Brain microvascular endothelial cell (primary cell): Measurements from ENCODE around the gene SHD.
"Not testable (repeated sequence)": the region's sequence is repeated elsewhere in the genome, so short reads cannot be mapped to it uniquely, and the experiment has no call there.

Source experiments
- DNase-seq: peaks from one replicate; pipeline ENCODE4 v3.0.0-alpha.2; 2020
- H3K27ac ChIP-seq: fragments of 250-450 bp; sonication (Bioruptor Pico); 2 replicates; pipeline ENCODE4 v1.5.1; 2020; ENCODE audit warnings: mild to moderate bottlenecking, moderate library complexity
- H3K27me3 ChIP-seq: fragments of 250-450 bp; sonication (Bioruptor Pico); replicated peaks from 2 replicates; pipeline ENCODE4 v1.5.1; 2020; ENCODE audit warnings: mild to moderate bottlenecking
- H3K36me3 ChIP-seq: fragments of 250-450 bp; sonication (Bioruptor Pico); replicated peaks from 2 replicates; pipeline ENCODE4 v1.5.1; 2020; ENCODE audit warnings: mild to moderate bottlenecking
- H3K4me3 ChIP-seq: 2 replicates; pipeline ENCODE4 v1.5.1; 2011; ENCODE audit warnings: low read depth, mild to moderate bottlenecking, control low read depth, low read length, moderate library complexity
- in situ Hi-C: cut with HindIII; loops from 2 replicates; pipeline ENCODE4 v1.10.0; 2017; ENCODE audit warnings: low sequenced_read_pairs, low pct_ligation_motif_present
- TF ChIP-seq, protein P1 (sequence below): IDR thresholded peaks from 2 replicates; pipeline ENCODE4 v1.5.1; 2011; ENCODE audit warnings: low read depth, mild to moderate bottlenecking, moderate library complexity, low read length, control low read depth, inconsistent platforms; ENCODE audit errors: missing control alignments

SHD gene

GRCh38 chr19:4266253-4267000 lies 12.6 kb upstream of the SHD start:
- peaks cover 18% of the 10 kb centered on the region for H3K36me3 ChIP-seq
- no peak overlapping the region for H3K27ac ChIP-seq
- TF ChIP-seq, protein P1, sequence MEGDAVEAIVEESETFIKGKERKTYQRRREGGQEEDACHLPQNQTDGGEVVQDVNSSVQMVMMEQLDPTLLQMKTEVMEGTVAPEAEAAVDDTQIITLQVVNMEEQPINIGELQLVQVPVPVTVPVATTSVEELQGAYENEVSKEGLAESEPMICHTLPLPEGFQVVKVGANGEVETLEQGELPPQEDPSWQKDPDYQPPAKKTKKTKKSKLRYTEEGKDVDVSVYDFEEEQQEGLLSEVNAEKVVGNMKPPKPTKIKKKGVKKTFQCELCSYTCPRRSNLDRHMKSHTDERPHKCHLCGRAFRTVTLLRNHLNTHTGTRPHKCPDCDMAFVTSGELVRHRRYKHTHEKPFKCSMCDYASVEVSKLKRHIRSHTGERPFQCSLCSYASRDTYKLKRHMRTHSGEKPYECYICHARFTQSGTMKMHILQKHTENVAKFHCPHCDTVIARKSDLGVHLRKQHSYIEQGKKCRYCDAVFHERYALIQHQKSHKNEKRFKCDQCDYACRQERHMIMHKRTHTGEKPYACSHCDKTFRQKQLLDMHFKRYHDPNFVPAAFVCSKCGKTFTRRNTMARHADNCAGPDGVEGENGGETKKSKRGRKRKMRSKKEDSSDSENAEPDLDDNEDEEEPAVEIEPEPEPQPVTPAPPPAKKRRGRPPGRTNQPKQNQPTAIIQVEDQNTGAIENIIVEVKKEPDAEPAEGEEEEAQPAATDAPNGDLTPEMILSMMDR, result no peak
- in situ Hi-C loops, result no loop called here
- no peak overlapping the region for H3K4me3 ChIP-seq
- DNase-seq, result no peak
- H3K27me3 ChIP-seq, result no peaks in the 10 kb centered on the region

GRCh38 chr19:4267101-4267900 lies 11.8 kb upstream of the SHD start:
- DNase-seq, result peak; percentile 10
- in situ Hi-C loops, result no loop called here
- TF ChIP-seq, protein P1, result peak; percentile 86
- peaks cover 18% of the 10 kb centered on the region for H3K36me3 ChIP-seq
- no peak overlapping the region for H3K27ac ChIP-seq
- H3K4me3 ChIP-seq, result no peak overlapping the region
- H3K27me3 ChIP-seq, result no peaks in the 10 kb centered on the region

DNA sequence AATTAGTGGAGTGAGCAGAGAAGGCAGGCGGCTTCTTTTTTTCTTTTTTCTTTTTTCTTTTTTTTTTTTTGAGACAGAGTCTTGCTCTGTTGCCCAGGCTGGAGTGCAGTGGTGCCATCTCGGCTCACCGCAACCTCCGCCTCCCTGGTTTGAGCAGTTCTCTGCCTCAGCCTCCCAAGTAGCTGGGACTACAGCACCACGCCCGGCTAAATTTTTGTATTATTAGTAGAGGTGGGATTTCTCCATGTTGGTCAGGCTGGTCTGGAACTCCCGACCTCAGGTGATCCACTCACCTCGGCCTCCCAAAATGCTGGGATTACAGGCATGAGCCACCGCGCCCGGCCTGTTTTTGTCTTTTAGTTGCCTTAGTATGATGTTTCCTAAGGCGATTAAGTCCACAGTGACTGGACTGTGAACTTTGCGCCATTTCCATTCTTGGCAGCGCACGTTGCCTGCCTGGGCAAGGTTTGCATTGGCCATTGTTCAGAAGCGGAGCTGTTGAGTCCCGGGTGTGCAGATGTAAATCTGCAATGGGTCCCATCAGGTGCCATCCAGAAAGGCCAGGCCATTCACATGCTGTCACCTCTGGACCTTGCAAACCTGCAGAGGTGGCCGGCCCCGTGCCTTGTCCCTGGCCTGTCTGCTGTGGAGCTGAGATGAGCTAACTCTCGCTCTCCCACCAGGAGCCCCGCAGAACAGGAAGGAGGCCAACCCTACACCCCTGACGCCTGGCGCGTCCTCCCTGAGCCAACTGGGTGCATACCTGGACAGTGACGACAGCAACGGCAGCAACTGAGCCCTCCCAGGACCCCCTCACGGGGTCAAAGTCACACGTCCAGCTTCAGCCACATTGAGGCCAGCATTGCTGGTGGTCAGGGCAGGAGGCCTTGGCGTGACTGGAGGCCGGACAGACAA lies 10.9 kb upstream of the SHD start:
- no peak overlapping the region for H3K27ac ChIP-seq
- H3K4me3 ChIP-seq, result no peak overlapping the region
- in situ Hi-C loops, result no loop called here
- TF ChIP-seq, protein P1, result no peak
- peaks cover 18% of the 10 kb centered on the region for H3K36me3 ChIP-seq
- no peaks in the 10 kb centered on the region for H3K27me3 ChIP-seq
- DNase-seq, result no peak

DNA sequence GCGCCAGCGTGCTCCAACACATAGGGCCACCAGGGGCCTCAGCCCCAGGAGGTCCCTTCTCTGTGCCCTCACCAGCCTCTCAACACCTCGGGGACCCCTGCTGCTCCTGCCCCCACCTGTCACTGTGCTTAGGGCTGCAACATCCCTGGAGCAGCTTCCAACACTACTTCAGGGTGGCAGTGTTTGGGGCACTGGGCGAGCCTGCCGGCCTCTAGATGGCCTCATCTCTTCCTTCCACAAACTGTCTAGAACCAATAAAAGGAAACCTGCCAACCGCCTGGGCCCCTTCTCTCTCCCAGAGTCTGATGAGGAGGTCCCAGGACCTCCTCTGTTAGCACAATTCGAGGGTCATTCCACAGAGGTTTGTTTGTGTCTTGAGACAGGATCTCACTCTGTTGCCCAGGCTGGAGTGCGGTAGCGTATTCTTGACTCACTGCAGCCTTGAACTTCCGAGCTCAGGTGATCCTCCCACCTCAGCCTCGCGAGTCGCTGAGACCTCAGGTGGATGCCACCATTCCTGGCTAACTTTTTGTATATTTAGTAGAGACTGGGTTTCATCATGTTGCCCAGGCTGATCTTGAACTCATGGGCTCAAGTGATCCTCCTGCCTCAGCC lies 10.1 kb upstream of the SHD start:
- Histone ChIP-seq H3K27me3 (no peaks in the 10 kb centered on the region), H3K27ac (no peak overlapping the region), H3K36me3 (peaks cover 15% of the 10 kb centered on the region), H3K4me3 (no peak overlapping the region)
- DNase-seq, result no peak
- TF ChIP-seq, protein P1, result peak; percentile 9
- in situ Hi-C loops, result no loop called here

- TF ChIP-seq, protein P1, result no peak
- in situ Hi-C loops, result no loop called here
Measured at GRCh38 chr19:4272894-4273293, 6.2 kb upstream of the SHD start.

DNA sequence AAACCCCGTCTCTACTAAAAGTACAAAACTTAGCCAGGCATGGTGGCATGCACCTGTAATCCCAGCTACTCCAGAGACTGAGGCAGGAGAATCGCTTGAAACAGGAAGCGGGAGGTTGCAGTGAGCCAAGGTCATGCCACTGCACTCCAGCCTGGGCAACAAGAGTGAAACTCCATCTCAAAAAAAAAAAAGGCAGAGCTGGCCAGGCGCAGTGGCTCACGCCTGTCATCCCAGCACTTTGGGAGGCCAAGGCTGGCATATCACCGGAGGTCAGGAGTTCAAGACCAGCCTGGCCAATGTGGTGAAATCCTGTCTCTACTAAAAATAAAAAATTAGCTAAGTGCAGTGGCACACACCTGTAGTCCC lies 4.8 kb upstream of the SHD start:
- peaks cover 12% of the 10 kb centered on the region for H3K27me3 ChIP-seq
- DNase-seq, in situ Hi-C loops, H3K4me3 ChIP-seq, H3K36me3 ChIP-seq, H3K27ac ChIP-seq: not testable (repeated sequence)

More at GRCh38 chr19:4272894-4273293, 6.2 kb upstream of the SHD start:
- Histone ChIP-seq H3K4me3 (no peak overlapping the region), H3K36me3 (peaks cover 11% of the 10 kb centered on the region), H3K27ac (no peak overlapping the region), H3K27me3 (peaks cover 3% of the 10 kb centered on the region)
- DNase-seq, result no peak
